ENCODE results near the gene HRAS. TPM values are rescaled to one million over a fixed set of nuclear protein-coding genes. Genes with fewer than 3 reads are reported as not detected.

Gene HRAS
- total and polyA plus RNA-seq, 10 of the 15 experiments (the other 5 are each of a cell fraction or from before 2014, with no cell fraction given), result 2.8 to 72.4 (median 31.7) TPM

GRCh38 chr11:537622-538430, 2.5 kb upstream of the HRAS start (continued):
- TF ChIP-seq ZNF687 (IDR thresholded peaks at IDR 0.05), result no peak
- no peak for TF ChIP-seq SIX5 (IDR thresholded peaks at IDR 0.05; ENCODE audit: low read depth, low read length, severe bottlenecking)
- TF ChIP-seq SP1 (IDR thresholded peaks at IDR 0.05; ENCODE audit: low read depth, low read length), result no peak
- no peak for TF ChIP-seq SMAD1 (IDR thresholded peaks at IDR 0.05; ENCODE audit: low read depth, partially characterized antibody)
- TF ChIP-seq MTA3 (IDR thresholded peaks at IDR 0.05; ENCODE audit: borderline replicate concordance, low read length), result no peak
- no peak for TF ChIP-seq RFX5 (IDR thresholded peaks at IDR 0.05; ENCODE audit: low read depth, low read length)
- TF ChIP-seq YBX1 (IDR thresholded peaks at IDR 0.05), result no peak
- TF ChIP-seq SMARCA5 (IDR thresholded peaks at IDR 0.05), result 0 out of 2 replicates have a peak, but pooled peaks have one; percentile 8
- TF ChIP-seq PAX5 (IDR thresholded peaks at IDR 0.05; ENCODE audit: borderline replicate concordance, low read depth, low read length), result no peak
